Activated CD4-positive, alpha-beta T cell treated with anti-CD3 and anti-CD28 coated beads, Interleukin-2, amount 50 U/mL, for 16 hours (primary cell): Measurements from ENCODE around the gene CHRNG.

Source experiments
- DNase-seq: peaks from one replicate; pipeline ENCODE4 v3.0.0-alpha.2; 2020

Gene CHRNG

DNA sequence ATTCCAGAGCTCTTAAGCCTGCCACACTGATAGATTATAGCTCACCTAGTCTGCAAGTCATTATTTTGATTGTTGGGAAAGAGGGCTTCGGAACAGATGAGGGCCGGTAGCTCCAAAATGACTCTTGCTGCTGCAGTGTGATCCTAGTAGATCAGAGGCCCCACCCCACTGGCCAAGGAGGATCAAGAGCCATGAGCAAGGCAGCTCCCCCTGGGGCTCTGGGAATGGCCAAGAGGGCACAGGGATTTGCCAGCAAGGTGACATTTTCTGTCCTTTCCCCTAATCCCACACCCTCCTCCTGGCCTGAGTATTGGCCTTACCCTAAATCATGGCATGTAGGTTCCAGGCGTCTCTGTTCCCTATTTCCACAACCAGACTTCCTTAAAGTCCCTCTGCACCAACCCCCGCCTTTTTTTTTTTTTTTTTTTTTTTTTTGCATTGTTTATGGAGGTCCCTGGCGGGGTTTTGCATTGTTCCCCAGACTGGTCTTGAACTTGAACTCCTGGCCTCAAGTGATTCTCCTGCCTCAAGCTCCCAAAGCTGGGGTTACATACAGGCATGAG, 47.5 kb downstream of the CHRNG start:
- no peak for DNase-seq

DNA sequence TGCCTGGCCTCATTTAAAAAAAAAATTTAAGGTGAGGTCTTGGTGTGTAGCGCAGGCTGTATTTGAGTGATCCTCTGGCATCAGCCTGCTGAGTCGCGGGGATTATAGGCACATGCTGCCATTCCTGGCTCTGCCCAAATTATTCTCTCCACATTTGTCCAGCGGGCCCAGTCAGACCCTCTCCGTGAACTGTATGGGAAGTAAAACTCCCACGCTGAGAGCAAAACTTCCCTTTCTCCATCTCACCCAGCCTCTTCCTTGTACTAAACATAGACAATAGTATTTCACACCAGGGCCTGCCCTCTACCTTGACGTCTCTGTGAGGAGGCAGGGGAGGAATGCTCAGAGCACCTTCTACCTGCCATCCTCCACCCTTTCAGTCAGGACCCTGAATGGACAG, 48.0 kb downstream of the CHRNG start:
- no peak for DNase-seq

DNA sequence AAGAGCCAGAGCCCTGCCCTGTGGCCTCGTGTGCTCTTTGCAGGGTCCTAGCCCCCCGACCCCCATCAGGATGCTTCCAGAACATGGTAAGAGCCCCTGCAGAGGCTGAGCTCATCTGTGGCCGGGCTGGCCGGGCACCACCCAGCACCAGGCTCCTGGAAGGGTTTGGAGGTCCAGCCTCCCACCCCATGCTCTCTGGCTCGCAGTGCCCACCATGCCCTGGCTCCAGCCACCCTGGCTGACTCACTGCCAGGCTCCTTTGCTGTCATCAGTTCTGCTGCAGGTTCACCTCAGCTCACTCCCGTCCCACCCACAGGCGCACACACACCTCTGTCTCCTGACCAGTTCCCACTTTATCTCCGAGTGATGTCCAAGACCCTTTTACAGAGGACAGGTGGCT, 48.5 kb downstream of the CHRNG start:
- DNase-seq: no peak

DNA sequence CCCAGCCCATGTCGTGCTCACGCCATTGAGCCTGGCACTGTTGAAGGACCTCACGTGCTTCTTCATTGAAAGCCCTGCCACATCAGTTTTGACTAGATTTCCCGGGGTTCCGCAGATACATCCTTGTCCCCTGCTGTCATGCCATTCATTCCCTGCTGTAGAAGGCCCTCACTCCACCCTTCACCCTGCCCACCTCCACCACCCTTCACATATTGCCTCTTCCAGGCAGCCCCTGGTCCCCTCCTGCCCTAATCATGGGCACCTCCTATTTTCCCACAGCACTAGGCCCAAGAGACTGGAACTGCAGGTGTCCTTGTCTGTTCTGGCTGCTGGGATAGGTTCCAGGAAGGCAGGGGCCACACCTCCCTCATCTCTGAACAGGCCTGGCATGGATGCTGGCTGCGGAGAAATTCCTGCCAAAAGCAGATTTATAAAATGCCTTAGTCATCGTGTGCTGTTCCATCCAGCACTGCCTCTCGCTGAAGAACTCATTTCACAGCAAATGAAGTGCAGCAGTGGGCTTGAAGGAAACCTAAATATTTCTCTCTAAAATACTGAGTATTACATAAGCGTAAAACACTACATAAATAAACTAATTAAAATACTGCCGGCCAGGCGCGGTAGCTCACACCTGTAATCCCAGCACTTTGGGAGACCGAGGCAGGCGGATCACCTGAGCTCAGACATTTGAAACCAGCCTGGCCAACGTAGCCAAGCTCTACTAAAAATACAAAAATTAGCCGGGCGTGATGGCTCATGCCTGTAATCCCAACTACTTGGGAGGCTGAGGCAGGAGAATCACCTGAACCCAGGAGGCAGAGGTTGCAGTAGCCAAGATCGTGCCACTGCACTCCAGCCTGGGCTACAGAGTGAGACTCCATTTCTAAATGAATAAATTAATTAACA, 49.4 kb downstream of the CHRNG start:
- no peak for DNase-seq

DNA sequence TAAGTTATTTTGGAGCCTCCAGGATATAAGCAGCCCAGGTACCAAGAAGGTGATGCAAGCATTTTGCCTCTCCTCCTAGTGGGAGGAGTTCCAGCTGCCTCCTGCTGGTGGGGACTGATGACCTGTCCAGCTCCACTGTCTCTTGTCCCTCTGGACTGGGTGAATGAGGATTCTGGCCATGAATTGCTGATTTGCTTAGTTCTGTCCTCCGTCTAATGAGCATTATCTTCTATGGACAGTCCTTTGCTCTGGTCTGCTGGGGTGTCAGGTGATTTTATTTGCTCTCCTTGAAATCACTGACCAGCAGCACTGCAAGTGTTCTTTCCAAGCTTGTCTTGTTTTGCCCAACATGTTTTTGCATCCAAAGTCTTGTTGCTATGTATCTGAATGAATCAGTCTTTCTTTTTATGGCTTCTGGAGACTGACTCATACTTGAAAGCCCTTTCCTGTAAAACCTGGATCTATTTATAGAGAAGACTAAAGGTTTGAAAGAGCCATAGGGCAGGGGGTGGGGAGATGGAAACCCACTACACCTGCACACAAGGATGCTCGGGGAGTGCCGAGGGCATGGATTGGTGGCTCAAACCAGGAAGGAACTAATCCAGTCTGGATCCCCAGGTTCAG, 53.4 kb downstream of the CHRNG start:
- DNase-seq: peak; percentile 35

DNA sequence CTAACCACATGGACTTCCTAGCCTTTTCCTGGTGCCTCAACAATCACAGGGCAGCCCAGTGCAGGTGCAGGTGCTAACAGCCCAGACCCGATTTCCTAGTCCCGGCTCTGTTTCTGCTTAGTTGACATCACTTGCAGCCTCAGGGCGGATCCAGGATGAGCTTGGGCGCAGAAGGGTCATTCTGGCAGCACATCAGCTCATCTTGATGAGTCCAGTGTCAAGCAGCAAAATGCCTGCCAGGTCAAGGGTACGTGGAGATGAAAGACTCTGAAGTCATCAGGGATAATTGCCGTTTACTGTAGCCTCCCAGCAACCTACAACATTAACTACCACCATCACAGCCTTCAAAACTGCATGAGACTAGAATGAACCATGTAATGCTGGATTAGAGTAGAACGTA, 54.5 kb downstream of the CHRNG start:
- DNase-seq: no peak
